Keratinocyte (primary cell): Measurements from ENCODE around the gene DNAAF8.

ENCODE experiments used
- CTCF ChIP-seq, 3 experiments: IDR thresholded peaks in 1 of 3; conservative IDR thresholded peaks in 1 of 3; optimal IDR thresholded peaks in 1 of 3; 2 replicates in 2 of 3; 3 replicates in 1 of 3; pipeline versions ENCODE3 to v1.5.1; 2011; ENCODE audit warnings: low read length in 3 of 3, mild to moderate bottlenecking in 3 of 3, moderate library complexity in 2 of 3, control low read depth in 1 of 3, inconsistent platforms in 1 of 3; ENCODE audit not compliant: insufficient read depth in 2 of 3; ENCODE audit errors: extremely low read depth in 1 of 3
- EZH2 ChIP-seq: IDR thresholded peaks from one replicate; pipeline ENCODE4 v1.6.1; 2012; ENCODE audit warnings: inconsistent platforms, mild to moderate bottlenecking, low read length, moderate library complexity

GRCh38 chr16:4783951-4784336 lies 49.6 kb downstream of the DNAAF8 start:
- TF ChIP-seq CTCF (optimal IDR thresholded peaks at IDR 0.05 in 1 of 3, IDR thresholded peaks at IDR 0.05 in 1 of 3, conservative IDR thresholded peaks at IDR 0.05 in 1 of 3; ENCODE audit: extremely low read depth in 1 of 3, insufficient read depth in 2 of 3, low read length in 3 of 3) (no peak), EZH2 (no peak)
